ENCODE data around the gene COX4I1. TPM values are rescaled to one million over a fixed set of nuclear protein-coding genes. Genes with fewer than 3 reads are reported as not detected.

The COX4I1 gene
- total RNA-seq, 1 experiment from 2014 or later = 429 TPM

DNA sequence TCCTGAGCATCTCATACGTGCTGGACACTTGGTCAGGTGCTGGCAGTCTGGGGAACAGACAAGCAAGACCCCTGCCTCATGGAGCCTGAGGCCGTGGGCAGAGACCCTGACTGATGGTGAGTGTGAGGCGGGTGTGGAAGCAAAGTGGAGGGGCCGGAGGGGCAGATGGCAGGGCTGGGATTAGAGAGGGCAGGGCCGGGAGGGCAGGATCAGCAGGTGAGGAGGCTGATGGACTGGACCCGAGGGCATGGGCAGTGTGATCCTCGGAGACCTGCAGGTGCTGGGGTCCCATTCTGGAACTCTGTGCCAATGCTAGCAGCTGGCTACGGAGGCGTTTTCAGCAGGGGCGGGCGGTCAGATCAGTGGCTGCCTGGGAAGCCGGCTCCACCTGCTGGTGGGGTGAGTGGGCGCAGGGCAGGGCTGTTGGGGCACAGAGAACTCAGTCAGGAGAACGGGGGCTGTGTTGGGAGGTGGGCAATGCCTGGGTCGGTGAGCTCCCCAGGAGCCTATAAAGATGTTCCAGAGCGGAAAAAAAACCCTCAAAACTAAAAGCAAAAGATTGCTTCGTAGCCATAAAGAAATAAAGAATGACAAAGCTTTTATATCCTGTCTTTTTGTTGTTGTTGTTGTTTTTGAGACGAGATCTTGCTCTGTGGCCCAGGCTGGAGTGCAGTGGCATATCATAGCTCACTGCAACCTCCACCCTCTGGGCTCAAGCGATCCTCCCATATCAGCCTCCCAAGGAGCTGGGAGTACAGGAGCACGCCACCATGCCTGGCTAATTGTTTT lies 39.7 kb upstream of the COX4I1 start:
- H3K27me3 ChIP-seq (ENCODE audit: control insufficient read depth, insufficient read depth, low read length) = no peaks in the 10 kb centered on the region
- intact Hi-C loops (cut with micrococcal nuclease; ENCODE audit: unreplicated experiment) (no loop called here), in situ Hi-C loops (cut with HindIII; ENCODE audit: low pct_unique_long_range_greater_than_20kb, low sequenced_read_pairs) (no loop called here)
- no peaks in the 10 kb centered on the region for H3K9me3 ChIP-seq (ENCODE audit: control insufficient read depth, insufficient read depth, low read depth, low read length)
- ATAC-seq (peak; percentile 85), DNase-seq (ENCODE audit: low read depth, low spot score) (peak; percentile 17)
- no peak overlapping the region for H3K4me3 ChIP-seq (ENCODE audit: low read depth in 2 of 2, low read length in 2 of 2)
- no peaks in the 10 kb centered on the region for H3K36me3 ChIP-seq (ENCODE audit: control insufficient read depth, insufficient read depth, low read length)
- no peaks in the 10 kb centered on the region for H3K4me1 ChIP-seq (ENCODE audit: control insufficient read depth, insufficient read depth, low read length)
- no peak for TF ChIP-seq SIN3A (IDR thresholded peaks at IDR 0.05; ENCODE audit: borderline replicate concordance, insufficient read depth, low read depth, low read length)
- TF ChIP-seq, protein P1, sequence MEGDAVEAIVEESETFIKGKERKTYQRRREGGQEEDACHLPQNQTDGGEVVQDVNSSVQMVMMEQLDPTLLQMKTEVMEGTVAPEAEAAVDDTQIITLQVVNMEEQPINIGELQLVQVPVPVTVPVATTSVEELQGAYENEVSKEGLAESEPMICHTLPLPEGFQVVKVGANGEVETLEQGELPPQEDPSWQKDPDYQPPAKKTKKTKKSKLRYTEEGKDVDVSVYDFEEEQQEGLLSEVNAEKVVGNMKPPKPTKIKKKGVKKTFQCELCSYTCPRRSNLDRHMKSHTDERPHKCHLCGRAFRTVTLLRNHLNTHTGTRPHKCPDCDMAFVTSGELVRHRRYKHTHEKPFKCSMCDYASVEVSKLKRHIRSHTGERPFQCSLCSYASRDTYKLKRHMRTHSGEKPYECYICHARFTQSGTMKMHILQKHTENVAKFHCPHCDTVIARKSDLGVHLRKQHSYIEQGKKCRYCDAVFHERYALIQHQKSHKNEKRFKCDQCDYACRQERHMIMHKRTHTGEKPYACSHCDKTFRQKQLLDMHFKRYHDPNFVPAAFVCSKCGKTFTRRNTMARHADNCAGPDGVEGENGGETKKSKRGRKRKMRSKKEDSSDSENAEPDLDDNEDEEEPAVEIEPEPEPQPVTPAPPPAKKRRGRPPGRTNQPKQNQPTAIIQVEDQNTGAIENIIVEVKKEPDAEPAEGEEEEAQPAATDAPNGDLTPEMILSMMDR (IDR thresholded peaks at IDR 0.05) = peak; percentile 84
- ChIA-PET CTCF (no interaction called here), POLR2A (no interaction called here)
- BruUV-seq (replicated peaks) = no TSS peak
- H3K27ac ChIP-seq (ENCODE audit: low read length) = no peak overlapping the region

DNA sequence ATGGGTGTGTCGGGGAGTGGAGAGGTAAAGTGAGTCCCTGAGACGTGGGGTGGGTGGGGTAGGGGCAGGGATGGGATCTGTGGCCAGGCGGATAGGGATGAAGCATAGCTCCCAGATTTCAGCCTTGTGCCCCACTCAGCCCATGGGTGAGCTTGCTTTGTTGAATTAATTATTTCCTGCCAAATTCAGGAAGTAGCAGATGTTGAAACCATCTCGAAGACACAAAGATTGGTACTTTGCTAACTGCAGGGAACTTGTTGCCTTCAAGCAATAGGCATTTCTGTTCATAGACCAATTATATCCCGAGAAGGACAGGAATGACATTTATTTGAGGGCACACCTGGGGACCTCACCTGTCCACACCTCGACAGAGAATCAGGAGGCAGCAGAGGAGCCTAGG lies 37.6 kb upstream of the COX4I1 start:
- DNase-seq (ENCODE audit: low read depth, low spot score) (no peak), ATAC-seq (no peak)
- intact Hi-C loops (cut with micrococcal nuclease; ENCODE audit: unreplicated experiment) (no loop called here), in situ Hi-C loops (cut with HindIII; ENCODE audit: low pct_unique_long_range_greater_than_20kb, low sequenced_read_pairs) (no loop called here)
- Histone ChIP-seq H3K27ac (ENCODE audit: low read length) (no peak overlapping the region), H3K9me3 (ENCODE audit: control insufficient read depth, insufficient read depth, low read depth, low read length) (no peaks in the 10 kb centered on the region), H3K36me3 (ENCODE audit: control insufficient read depth, insufficient read depth, low read length) (no peaks in the 10 kb centered on the region), H3K4me1 (ENCODE audit: control insufficient read depth, insufficient read depth, low read length) (no peaks in the 10 kb centered on the region), H3K27me3 (ENCODE audit: control insufficient read depth, insufficient read depth, low read length) (no peaks in the 10 kb centered on the region), H3K4me3 (ENCODE audit: low read depth in 2 of 2, low read length in 2 of 2) (no peak overlapping the region)
- POLR2A ChIA-PET = no interaction called here
- BruUV-seq (replicated peaks) = no TSS peak
- TF ChIP-seq, protein P1 (IDR thresholded peaks at IDR 0.05) = no peak
- TF ChIP-seq TCF7L2 (IDR thresholded peaks at IDR 0.05; ENCODE audit: low read depth, low read length) (no peak), SIN3A (IDR thresholded peaks at IDR 0.05; ENCODE audit: borderline replicate concordance, insufficient read depth, low read depth, low read length) (no peak)
- CTCF ChIA-PET = interaction anchor here (0.6 kb wide), 1 partner anchor 89 kb away, joined by 4 read pairs; no protein-coding TSS in a partner anchor

DNA sequence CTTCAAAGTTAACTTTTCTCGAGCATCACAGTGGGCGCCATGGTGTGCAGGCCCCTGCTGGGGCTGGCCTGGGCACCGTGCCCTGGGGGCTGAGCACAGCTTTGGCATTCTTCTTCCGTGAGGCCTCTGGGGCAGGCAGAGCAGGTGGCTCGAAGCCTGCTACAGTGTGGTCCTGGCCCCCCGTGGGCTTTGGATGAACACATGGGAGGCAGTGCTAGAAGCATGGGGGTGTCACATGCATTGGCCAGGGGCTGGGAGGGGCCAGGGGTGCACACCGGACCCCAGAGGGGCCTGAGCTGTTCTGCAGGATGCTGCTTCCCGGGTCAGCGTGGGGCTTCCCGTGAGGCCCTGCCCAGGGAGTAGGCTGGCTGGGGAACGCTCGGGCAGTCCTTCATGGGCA lies 36.5 kb upstream of the COX4I1 start:
- in situ Hi-C loops (cut with HindIII; ENCODE audit: low pct_unique_long_range_greater_than_20kb, low sequenced_read_pairs) = no loop called here
- TF ChIP-seq, protein P1 (IDR thresholded peaks at IDR 0.05) = no peak
- no peak for TF ChIP-seq POLR2AphosphoS5 (IDR thresholded peaks at IDR 0.05; ENCODE audit: low read depth, low read length)
- TF ChIP-seq TCF7L2 (IDR thresholded peaks at IDR 0.05; ENCODE audit: low read depth, low read length) = no peak
- TF ChIP-seq SIN3A (IDR thresholded peaks at IDR 0.05; ENCODE audit: borderline replicate concordance, insufficient read depth, low read depth, low read length) = no peak
- no TSS peak for BruUV-seq (replicated peaks)
- Histone ChIP-seq H3K4me1 (ENCODE audit: control insufficient read depth, insufficient read depth, low read length) (no peaks in the 10 kb centered on the region), H3K27ac (ENCODE audit: low read length) (no peak overlapping the region), H3K4me3 (ENCODE audit: low read depth in 2 of 2, low read length in 2 of 2) (no peak overlapping the region), H3K27me3 (ENCODE audit: control insufficient read depth, insufficient read depth, low read length) (no peaks in the 10 kb centered on the region), H3K9me3 (ENCODE audit: control insufficient read depth, insufficient read depth, low read depth, low read length) (no peaks in the 10 kb centered on the region), H3K36me3 (ENCODE audit: control insufficient read depth, insufficient read depth, low read length) (no peaks in the 10 kb centered on the region)
- POLR2A ChIA-PET = no interaction called here
- DNase-seq (ENCODE audit: low read depth, low spot score) (no peak), ATAC-seq (no peak)
- intact Hi-C loops (cut with micrococcal nuclease; ENCODE audit: unreplicated experiment) = no loop called here
- CTCF ChIA-PET = interaction anchor here (0.6 kb wide), 1 partner anchor 9 kb away, joined by 4 read pairs; no protein-coding TSS in a partner anchor
